H1 (cell line): Measurements from ENCODE around the gene L3MBTL3. TPM values are rescaled to one million over a fixed set of nuclear protein-coding genes. Genes with fewer than 3 reads are reported as not detected.

Experiments
- CBX8 ChIP-seq: fragments of 300-800, 300-1000 bp; sonication (generic); IDR thresholded peaks from 2 replicates; pipeline ENCODE4 v1.7.1; 2016; ENCODE audit warnings: low read depth, low read length, borderline replicate concordance
- GTF2F1 ChIP-seq: IDR thresholded peaks from 2 replicates; pipeline ENCODE4 v1.6.1; 2012; ENCODE audit warnings: low read depth, low read length, improper control_type of control experiment, borderline replicate concordance
- SIX5 ChIP-seq: IDR thresholded peaks from 2 replicates; pipeline ENCODE4 v1.6.1; 2011; ENCODE audit warnings: mild to moderate bottlenecking, low read depth, low read length
- TBP ChIP-seq: IDR thresholded peaks from 2 replicates; pipeline ENCODE4 v1.6.1; 2011; ENCODE audit warnings: low read depth, low read length, improper control_type of control experiment
- polyA plus RNA-seq, 7 experiments: library from polyadenylated mRNA; depleted of rRNA in 3 of 7; stranded (reverse) in 5 of 7; unstranded in 2 of 7; fragments of >200 nt in 5 of 7; fragments of 200-250 nt in 2 of 7; gene quantifications; 1 replicate in 5 of 7; 2 replicates in 1 of 7; 4 replicates in 1 of 7; pipeline versions ENCODE4 v1.2.1 to v1.2.3, GENCODE V29; 2011 to 2013; ENCODE audit warnings: missing spikeins in 2 of 7, mixed read lengths in 2 of 7
- total RNA-seq: library from RNA; stranded (reverse); fragmentation: NEBNext Ultra II Directional; extraction: Animal tissue kit (Norgen Biotek cat#: 25700); gene quantifications from 2 replicates; pipeline ENCODE4 v1.2.1, GENCODE V29; 2021

Gene L3MBTL3
- total and polyA plus RNA-seq, 2 of the 8 experiments (the other 6 are each of a cell fraction or from before 2014, with no cell fraction given) = 3.9 to 17.2 TPM

DNA sequence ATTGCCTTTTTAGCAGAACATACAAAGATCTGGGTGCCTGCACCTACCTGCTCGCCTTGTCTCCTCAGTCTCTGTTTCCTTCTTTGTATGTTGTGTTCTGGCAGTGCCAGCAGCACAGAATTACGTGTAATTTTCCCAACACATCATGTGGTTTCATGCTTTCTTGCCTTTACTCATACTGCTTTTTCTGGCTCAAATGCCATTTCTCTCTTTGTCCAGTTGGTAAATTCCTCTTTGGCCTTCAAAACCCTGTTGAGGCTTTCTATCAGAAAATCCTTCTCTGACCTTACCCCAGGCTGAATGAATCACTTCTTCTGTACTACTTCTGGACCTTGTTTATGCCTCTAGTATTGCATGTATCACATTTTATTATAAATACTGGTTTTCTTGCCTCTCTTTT lies 31.8 kb downstream of the L3MBTL3 start (continued):
- no peak for TF ChIP-seq SIX5
- TF ChIP-seq GTF2F1 = no peak
- TF ChIP-seq CBX8 = no peak
- TF ChIP-seq TBP = no peak
- TF ChIP-seq, all 59 proteins: peak for 0
